C4-2B (cell line): ENCODE results near the gene ADI1.

Experiments
- ZFX ChIP-seq: fragments of 450-650 bp; IDR thresholded peaks from 2 replicates; pipeline ENCODE4 v1.6.1; 2017
- TF ChIP-seq, protein P1 (sequence below): fragments of 450-650 bp; conservative IDR thresholded peaks from 2 replicates; pipeline ENCODE4 v1.5.1; 2017; ENCODE audit warnings: mild to moderate bottlenecking

DNA sequence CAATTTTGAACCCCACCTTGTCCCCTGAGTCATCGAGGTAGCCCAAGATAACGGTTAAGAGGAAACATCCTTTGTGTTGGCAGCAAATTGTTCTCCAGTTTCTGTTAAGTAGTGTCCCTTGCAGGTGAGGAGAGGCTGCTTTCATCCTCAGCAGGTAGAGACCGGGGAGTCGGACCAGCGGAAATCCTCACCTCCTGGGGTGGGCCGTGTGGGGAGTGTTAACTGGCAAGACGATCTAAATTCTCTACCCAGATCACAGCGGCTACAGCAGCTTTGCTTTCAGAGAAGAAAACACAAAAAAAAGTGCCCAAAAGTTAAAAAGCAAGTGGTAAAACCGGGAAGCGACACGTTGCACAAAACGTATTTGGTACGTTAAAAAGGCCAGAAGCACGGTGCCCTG is 63.2 kb downstream of the ADI1 start:
- TF ChIP-seq, protein P1, sequence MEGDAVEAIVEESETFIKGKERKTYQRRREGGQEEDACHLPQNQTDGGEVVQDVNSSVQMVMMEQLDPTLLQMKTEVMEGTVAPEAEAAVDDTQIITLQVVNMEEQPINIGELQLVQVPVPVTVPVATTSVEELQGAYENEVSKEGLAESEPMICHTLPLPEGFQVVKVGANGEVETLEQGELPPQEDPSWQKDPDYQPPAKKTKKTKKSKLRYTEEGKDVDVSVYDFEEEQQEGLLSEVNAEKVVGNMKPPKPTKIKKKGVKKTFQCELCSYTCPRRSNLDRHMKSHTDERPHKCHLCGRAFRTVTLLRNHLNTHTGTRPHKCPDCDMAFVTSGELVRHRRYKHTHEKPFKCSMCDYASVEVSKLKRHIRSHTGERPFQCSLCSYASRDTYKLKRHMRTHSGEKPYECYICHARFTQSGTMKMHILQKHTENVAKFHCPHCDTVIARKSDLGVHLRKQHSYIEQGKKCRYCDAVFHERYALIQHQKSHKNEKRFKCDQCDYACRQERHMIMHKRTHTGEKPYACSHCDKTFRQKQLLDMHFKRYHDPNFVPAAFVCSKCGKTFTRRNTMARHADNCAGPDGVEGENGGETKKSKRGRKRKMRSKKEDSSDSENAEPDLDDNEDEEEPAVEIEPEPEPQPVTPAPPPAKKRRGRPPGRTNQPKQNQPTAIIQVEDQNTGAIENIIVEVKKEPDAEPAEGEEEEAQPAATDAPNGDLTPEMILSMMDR: no peak
- no peak for TF ChIP-seq ZFX
